HG02588 (cell line): ENCODE results near the gene CCL27.

Experiments
- ATAC-seq: cut with Tn5 transposase; IDR thresholded peaks from one replicate; pipeline ENCODE4 v1.9.1; 2021; ENCODE audit warnings: mild to moderate bottlenecking, moderate library complexity; ENCODE audit not compliant: unreplicated experiment

Gene CCL27

DNA sequence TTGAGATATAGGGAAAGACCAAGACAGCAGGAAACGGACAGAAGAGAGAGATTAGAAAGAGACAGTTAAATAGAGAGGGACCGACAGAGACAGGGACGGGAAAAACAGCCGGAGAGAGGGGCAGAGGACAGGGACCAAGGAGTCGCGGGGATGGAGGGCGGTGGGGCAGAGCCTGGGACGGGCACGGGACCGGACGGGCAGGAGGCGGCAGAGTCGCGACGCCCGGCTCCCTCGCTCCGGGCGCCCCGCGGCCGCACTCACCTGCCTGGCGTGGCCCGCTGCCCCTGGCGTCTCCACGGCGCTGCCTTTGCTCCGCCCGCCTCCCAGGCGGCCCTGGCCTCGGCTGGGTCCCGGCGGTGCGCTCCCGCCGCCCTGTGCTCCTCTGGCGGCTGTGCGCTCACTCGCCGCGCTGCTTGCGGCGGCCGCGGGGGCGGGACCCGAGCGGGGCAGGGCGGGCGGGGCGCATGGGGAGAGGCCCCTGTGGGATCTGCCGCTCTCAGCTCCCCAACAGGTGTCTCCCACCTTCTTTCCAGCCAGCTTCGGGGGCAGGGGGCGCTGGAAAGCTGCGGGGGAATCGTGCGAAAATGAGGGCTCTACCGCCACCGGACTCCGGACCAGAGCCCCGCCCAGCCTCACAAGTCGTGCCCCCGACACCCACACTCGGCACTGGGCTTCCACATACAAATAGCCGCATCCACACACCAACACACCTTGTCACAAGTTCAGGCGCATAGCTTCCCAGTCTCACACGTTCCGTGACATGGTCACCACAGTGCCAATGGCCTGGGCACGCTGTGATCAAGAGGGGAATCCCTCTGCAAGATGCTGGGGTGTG, 33.6 kb downstream of the CCL27 start, which contains the start of gene ARID3C:
TSS of gene ARID3C (minus strand) at position 411 of the 835 bp plus-strand sequence. CDS start 1,052 bp downstream, outside the sequence.
- no peak for ATAC-seq

- ATAC-seq, result no peak
Observed at GRCh38 chr9:34627716-34628655, 34.5 kb downstream of the CCL27 start.

- no peak for ATAC-seq
Observed at GRCh38 chr9:34625186-34625486, 37.3 kb downstream of the CCL27 start.

GRCh38 chr9:34624475-34625185, 37.8 kb downstream of the CCL27 start:
- no peak for ATAC-seq

DNA sequence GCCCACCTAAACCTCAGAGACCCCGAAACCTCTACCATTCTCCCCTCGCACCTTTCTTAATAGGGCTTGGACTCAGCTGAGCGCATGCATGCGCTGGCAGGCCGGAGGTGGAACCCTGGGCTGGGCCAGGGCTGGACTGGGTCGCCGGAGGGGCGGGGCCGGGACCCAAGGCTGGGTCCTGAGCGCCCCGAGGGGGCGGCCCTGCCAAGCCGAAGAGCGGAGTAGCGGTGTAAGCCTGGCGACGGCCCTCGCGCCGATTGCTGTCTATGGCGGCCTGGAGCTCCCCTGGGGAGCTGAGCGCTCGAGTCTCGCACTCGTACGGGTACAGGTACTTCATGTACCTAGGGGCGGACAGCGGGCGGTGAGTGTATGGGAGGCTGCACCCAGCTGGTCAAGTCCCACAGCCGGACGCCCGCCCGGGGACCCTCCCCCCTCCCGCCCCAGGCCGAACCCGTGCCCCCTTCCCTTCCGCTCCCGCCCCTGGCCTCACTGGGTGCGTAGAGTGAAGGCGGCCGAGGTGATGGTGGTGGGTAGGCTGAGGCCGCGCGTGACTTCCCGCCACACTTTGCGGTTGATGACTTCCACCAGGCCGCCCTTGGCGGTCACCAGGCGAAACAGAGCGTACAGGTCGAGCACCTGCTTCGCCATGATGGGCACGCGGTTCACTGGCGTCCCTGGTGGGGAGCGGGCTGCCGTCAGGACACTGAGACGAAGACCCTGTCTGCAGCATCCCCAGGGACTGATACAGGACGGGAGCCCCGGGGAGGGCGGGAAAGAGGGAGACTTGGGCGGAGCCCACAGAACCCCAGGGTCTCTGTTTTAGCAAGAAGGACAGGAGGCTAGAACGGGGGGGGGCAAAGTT, 38.9 kb downstream of the CCL27 start:
- ATAC-seq, result no peak

- ATAC-seq, result peak; percentile 98
Observed at GRCh38 chr9:34620061-34620994, 42.1 kb downstream of the CCL27 start, which contains the start of gene DCTN3. DCTN3 (minus strand) TSS chr9:34620495; CDS start chr9:34620464, 31 bp downstream.

- ATAC-seq, result no peak
Observed at GRCh38 chr9:34615132-34615531, 47.3 kb downstream of the CCL27 start.

DNA sequence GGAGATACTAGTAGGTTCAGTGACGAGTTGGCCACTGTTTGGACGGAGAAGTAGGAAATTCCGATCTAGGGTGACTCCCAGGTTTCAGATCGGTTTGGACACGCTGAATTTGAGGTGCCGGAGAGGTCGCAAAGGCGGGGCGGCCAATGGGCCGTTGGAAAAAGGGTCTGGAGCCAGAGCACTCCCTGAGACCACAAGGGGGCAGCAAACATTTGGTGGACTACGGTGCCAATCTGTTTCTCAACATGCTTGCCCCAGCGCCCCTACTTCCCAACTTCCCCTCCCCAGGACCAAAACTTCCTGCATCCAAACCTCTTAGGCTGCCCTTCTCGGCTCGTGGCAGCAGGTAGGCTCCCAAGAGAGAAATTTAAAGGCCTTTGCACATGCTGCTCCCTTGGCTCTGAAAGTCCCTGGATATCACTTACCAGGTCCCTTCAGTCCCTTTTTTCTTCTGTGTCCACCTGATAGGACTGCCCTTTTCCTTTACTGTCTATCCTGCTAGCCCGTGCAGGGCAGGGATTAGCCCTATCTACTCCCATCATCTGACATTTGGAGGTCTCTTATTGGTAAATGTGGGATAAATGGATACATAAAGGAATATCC, 49.6 kb downstream of the CCL27 start:
- no peak for ATAC-seq
